Panc1 (cell line): ENCODE data around the gene MYO1E. TPM values are rescaled to one million over a fixed set of nuclear protein-coding genes. Genes with fewer than 3 reads are reported as not detected.

Experiments used
- ATAC-seq: fragments of 200-7000 bp; cut with Tn5 transposase; 2 replicates; pipeline ENCODE4 v1.9.1; 2020; ENCODE audit warnings: mild to moderate bottlenecking, moderate library complexity
- BruUV-seq: library from RNA; stranded (reverse); fragments of 400-500 nt; replicated peaks from 2 replicates; lab custom pipeline; 2021; lab: Mats Ljungman, UMichigan
- CTCF ChIA-PET: fragments of 300-600 bp; sonication (Branson Sonifier 250); formaldehyde crosslinking; loops from one replicate; lab custom pipeline; 2022; ENCODE audit warnings: antibody characterized with exemption; lab: Charles Lee
- POLR2A ChIA-PET: fragments of 300-600 bp; sonication (Branson Sonifier 250); formaldehyde crosslinking; loops from one replicate; lab custom pipeline; 2022; ENCODE audit warnings: antibody characterized with exemption; lab: Charles Lee
- DNase-seq: peaks from one replicate; pipeline ENCODE4 v3.0.0-alpha.2; 2010; ENCODE audit warnings: low read depth, low spot score
- H3K27ac ChIP-seq: 2 replicates; pipeline ENCODE4 v1.5.1; 2011; ENCODE audit warnings: mild to moderate bottlenecking, low read length, inconsistent platforms
- H3K27me3 ChIP-seq: fragments of 200-500 bp; sonication (Bioruptor generic); 2 replicates; pipeline ENCODE4 v1.6.0; 2014; ENCODE audit warnings: low read length, inconsistent platforms; ENCODE audit not compliant: control insufficient read depth, insufficient read depth
- H3K36me3 ChIP-seq: fragments of 200-500 bp; sonication (Bioruptor generic); 2 replicates; pipeline ENCODE4 v1.5.1; 2014; ENCODE audit warnings: inconsistent platforms, mild to moderate bottlenecking, low read length, moderate library complexity; ENCODE audit not compliant: control insufficient read depth, insufficient read depth
- H3K4me1 ChIP-seq: 2 replicates; pipeline ENCODE4 v1.5.1; 2011; ENCODE audit warnings: inconsistent platforms, mild to moderate bottlenecking, low read length, moderate library complexity; ENCODE audit not compliant: control insufficient read depth, insufficient read depth
- H3K4me3 ChIP-seq, 2 experiments: 2 replicates each; pipeline ENCODE4 v1.5.1; 2011 to 2012; ENCODE audit warnings: low read depth in 2 of 2, low read length in 2 of 2, mild to moderate bottlenecking in 2 of 2, inconsistent platforms in 1 of 2, moderate library complexity in 1 of 2
- H3K9me3 ChIP-seq: fragments of 200-500 bp; sonication (Bioruptor generic); 2 replicates; pipeline ENCODE4 v1.5.1; 2014; ENCODE audit warnings: low read depth, mild to moderate bottlenecking, inconsistent platforms, low read length, moderate library complexity; ENCODE audit not compliant: control insufficient read depth, insufficient read depth
- POLR2AphosphoS5 ChIP-seq: IDR thresholded peaks from 2 replicates; pipeline ENCODE4 v1.6.1; 2012; ENCODE audit warnings: mild to moderate bottlenecking, low read depth, low read length, moderate library complexity
- SIN3A ChIP-seq: IDR thresholded peaks from 2 replicates; pipeline ENCODE4 v1.6.1; 2012; ENCODE audit warnings: low read depth, mild to moderate bottlenecking, low read length, moderate library complexity, borderline replicate concordance; ENCODE audit not compliant: insufficient read depth
- TCF7L2 ChIP-seq: IDR thresholded peaks from 2 replicates; pipeline ENCODE4 v1.6.1; 2011; ENCODE audit warnings: mild to moderate bottlenecking, low read depth, low read length, inconsistent platforms
- in situ Hi-C: cut with HindIII; loops from 2 replicates; pipeline ENCODE4 v1.10.0; 2016; ENCODE audit warnings: low sequenced_read_pairs, low pct_unique_long_range_greater_than_20kb
- intact Hi-C: fragments of 100-400 bp; cut with micrococcal nuclease; formaldehyde crosslinking; loops from one replicate; pipeline ENCODE4 v1.10.0; 2022; ENCODE audit not compliant: unreplicated experiment
- total RNA-seq: library from RNA; stranded (reverse); gene quantifications from one replicate; pipeline ENCODE4 v1.2.1, GENCODE V29; 2021; ENCODE audit not compliant: unreplicated experiment
- TF ChIP-seq, protein P1 (sequence below), 2 experiments: IDR thresholded peaks; 2 replicates each; pipeline ENCODE4 v1.6.1; 2011 to 2012; ENCODE audit warnings: low read depth in 2 of 2, control low read depth in 1 of 2, low read length in 1 of 2, mild to moderate bottlenecking in 1 of 2, moderate library complexity in 1 of 2; ENCODE audit not compliant: insufficient read depth in 1 of 2
- TF ChIP-seq, protein P2 (sequence below): fragments of 450-650 bp; IDR thresholded peaks from 2 replicates; pipeline ENCODE4 v1.5.1; 2017; ENCODE audit warnings: mild to moderate bottlenecking

The MYO1E gene
- total RNA-seq, 1 experiment from 2014 or later, result 161 TPM

DNA sequence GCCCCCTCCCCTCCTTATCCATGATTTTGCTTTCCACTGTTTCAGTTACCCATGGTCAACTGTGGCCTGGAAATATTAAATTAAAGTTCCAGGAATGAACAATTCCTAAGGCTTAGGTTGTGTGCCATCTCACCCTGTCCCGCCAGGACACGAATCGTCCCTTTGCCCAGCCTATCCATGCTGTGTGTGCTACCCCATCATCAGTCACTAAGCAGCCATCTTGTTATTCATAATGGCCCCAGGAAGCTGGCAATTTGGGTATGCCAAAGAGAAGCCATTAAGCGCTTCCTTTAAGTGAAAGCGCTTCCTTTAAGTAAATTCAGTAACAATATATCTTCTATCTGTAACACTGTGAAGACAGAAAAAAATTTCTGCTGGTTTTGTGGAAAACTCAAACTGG, 215.3 kb downstream of the MYO1E start:
- POLR2A ChIA-PET, result no interaction called here
- BruUV-seq, result no TSS peak
- in situ Hi-C loops (no loop called here), intact Hi-C loops (no loop called here)
- no peak for ATAC-seq
- TF ChIP-seq TCF7L2, result no peak
- TF ChIP-seq, protein P1, sequence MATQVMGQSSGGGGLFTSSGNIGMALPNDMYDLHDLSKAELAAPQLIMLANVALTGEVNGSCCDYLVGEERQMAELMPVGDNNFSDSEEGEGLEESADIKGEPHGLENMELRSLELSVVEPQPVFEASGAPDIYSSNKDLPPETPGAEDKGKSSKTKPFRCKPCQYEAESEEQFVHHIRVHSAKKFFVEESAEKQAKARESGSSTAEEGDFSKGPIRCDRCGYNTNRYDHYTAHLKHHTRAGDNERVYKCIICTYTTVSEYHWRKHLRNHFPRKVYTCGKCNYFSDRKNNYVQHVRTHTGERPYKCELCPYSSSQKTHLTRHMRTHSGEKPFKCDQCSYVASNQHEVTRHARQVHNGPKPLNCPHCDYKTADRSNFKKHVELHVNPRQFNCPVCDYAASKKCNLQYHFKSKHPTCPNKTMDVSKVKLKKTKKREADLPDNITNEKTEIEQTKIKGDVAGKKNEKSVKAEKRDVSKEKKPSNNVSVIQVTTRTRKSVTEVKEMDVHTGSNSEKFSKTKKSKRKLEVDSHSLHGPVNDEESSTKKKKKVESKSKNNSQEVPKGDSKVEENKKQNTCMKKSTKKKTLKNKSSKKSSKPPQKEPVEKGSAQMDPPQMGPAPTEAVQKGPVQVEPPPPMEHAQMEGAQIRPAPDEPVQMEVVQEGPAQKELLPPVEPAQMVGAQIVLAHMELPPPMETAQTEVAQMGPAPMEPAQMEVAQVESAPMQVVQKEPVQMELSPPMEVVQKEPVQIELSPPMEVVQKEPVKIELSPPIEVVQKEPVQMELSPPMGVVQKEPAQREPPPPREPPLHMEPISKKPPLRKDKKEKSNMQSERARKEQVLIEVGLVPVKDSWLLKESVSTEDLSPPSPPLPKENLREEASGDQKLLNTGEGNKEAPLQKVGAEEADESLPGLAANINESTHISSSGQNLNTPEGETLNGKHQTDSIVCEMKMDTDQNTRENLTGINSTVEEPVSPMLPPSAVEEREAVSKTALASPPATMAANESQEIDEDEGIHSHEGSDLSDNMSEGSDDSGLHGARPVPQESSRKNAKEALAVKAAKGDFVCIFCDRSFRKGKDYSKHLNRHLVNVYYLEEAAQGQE (IDR thresholded peaks at IDR 0.05; ENCODE audit: insufficient read depth in 1 of 2, low read depth in 2 of 2, low read length in 1 of 2), result no peak
- TF ChIP-seq, protein P2, sequence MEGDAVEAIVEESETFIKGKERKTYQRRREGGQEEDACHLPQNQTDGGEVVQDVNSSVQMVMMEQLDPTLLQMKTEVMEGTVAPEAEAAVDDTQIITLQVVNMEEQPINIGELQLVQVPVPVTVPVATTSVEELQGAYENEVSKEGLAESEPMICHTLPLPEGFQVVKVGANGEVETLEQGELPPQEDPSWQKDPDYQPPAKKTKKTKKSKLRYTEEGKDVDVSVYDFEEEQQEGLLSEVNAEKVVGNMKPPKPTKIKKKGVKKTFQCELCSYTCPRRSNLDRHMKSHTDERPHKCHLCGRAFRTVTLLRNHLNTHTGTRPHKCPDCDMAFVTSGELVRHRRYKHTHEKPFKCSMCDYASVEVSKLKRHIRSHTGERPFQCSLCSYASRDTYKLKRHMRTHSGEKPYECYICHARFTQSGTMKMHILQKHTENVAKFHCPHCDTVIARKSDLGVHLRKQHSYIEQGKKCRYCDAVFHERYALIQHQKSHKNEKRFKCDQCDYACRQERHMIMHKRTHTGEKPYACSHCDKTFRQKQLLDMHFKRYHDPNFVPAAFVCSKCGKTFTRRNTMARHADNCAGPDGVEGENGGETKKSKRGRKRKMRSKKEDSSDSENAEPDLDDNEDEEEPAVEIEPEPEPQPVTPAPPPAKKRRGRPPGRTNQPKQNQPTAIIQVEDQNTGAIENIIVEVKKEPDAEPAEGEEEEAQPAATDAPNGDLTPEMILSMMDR, result no peak
- no peak for TF ChIP-seq SIN3A
- TF ChIP-seq POLR2AphosphoS5, result no peak
- no peaks in the 10 kb centered on the region; the same call in 1 of the 2 replicates for H3K36me3 ChIP-seq
- H3K4me3 ChIP-seq, result no peak overlapping the region
- no peaks in the 10 kb centered on the region for H3K27me3 ChIP-seq
- H3K9me3 ChIP-seq, result no peaks in the 10 kb centered on the region
- no peaks in the 10 kb centered on the region for H3K4me1 ChIP-seq
- CTCF ChIA-PET, result interaction anchor here (0.7 kb wide), 1 partner anchor 371 kb away, joined by 3 read pairs; no protein-coding TSS in a partner anchor
- H3K27ac ChIP-seq, result no peak overlapping the region
- no peak for DNase-seq

DNA sequence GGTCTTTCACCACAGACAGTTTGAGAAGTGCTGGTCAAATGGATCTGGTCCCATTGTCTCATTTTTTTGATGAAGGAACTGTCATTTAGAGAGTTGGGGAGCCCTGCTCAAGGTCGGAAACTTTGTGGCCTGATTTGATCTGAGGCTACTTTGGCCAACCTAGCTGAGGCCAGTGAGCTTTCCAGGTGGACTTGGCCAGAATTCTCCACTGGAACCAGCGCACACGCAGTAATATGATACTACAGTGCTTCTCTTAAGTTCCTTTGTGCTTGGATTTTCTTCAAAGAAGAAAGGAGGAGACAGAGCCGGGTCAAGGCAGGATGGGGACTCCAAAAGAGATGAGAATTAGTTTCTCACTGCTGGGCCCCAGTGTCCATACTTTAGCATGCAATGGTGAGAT, 217.2 kb downstream of the MYO1E start:
- TF ChIP-seq TCF7L2, result no peak
- TF ChIP-seq, protein P1 (IDR thresholded peaks at IDR 0.05; ENCODE audit: insufficient read depth in 1 of 2, low read depth in 2 of 2, low read length in 1 of 2), result no peak
- TF ChIP-seq, protein P2, result no peak
- no peak for TF ChIP-seq POLR2AphosphoS5
- no peak for TF ChIP-seq SIN3A
- no peak for DNase-seq
- intact Hi-C loops, result no loop called here
- ChIA-PET POLR2A (interaction anchor here (0.6 kb wide), 2 partner anchors 130 to 1167 kb away, joined by 5 to 6 read pairs; no protein-coding TSS in a partner anchor), CTCF (no interaction called here)
- no TSS peak for BruUV-seq
- in situ Hi-C loops, result no loop called here
- Histone ChIP-seq H3K4me1 (no peaks in the 10 kb centered on the region), H3K27me3 (no peaks in the 10 kb centered on the region), H3K27ac (no peak overlapping the region), H3K9me3 (no peaks in the 10 kb centered on the region), H3K36me3 (no peaks in the 10 kb centered on the region; the same call in 1 of the 2 replicates), H3K4me3 (no peak overlapping the region)
- no peak for ATAC-seq
